HG02938 (cell line): ENCODE measurements around the gene IFIT5.
A peak's percentile ranks its signal among the peaks of the same experiment; 100 is the strongest.
"Not testable (repeated sequence)": the region's sequence is repeated elsewhere in the genome, so short reads cannot be mapped to it uniquely, and the experiment has no call there.

Source experiments
- ATAC-seq: cut with Tn5 transposase; IDR thresholded peaks from one replicate; pipeline ENCODE4 v1.9.1; 2021; ENCODE audit warnings: mild to moderate bottlenecking, moderate library complexity; ENCODE audit not compliant: unreplicated experiment

Gene IFIT5

DNA sequence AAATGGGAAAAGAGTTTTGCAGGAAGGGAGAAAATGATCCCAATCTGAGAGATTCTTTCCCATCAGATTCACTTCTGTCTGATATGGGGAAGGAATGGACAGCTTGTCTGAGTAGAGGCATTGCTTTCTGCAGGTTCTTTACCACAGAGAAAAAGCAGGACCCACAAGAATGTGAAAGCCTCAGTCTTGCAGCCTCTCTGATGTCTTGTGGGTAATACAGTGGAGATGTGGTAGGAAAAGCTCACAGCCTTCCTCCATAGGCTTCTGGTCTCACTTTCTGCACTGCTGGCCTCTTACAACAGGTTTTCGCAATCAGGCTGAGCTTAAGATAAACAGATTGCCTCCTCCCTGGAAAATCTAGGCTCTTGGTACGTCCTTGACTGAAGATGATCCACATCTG, 21.4 kb upstream of the IFIT5 start:
- ATAC-seq: no peak

DNA sequence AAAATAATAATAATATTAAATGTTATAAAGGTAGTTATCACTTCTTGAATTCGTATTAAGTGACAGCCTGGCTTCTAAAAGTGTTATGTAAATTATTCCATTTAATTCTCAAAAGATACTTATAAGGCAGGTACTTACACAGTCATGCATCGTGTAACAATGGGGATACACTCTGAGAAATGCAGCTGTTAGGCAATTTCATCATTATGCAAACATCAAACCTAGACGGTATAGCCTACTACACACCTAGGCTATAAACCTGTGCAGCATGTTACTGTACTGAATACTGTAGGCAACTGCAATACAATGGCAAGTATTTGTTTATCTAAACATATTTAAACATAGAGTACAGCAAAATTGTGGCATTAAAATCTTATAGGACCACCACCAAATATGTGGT, 20.5 kb upstream of the IFIT5 start:
- no peak for ATAC-seq

DNA sequence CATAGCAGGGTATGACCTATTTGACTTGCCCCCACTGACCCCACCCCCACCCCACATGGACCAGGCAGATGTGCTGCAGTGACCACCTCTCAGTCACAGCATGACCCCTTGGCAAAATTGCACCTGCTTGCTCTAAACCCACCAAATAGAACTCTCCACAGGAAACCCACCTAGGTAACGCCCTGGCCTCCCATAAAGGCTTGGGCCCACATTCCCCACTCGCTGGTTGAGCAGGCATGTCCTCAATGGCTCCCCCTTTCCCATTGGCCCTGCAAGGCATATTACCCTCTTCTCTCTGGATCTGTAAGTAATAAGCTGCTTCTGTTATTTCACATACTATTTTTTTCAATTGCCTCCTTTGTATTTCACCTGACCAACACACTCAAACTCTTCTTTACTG, 19.2 kb upstream of the IFIT5 start:
- no peak for ATAC-seq

DNA sequence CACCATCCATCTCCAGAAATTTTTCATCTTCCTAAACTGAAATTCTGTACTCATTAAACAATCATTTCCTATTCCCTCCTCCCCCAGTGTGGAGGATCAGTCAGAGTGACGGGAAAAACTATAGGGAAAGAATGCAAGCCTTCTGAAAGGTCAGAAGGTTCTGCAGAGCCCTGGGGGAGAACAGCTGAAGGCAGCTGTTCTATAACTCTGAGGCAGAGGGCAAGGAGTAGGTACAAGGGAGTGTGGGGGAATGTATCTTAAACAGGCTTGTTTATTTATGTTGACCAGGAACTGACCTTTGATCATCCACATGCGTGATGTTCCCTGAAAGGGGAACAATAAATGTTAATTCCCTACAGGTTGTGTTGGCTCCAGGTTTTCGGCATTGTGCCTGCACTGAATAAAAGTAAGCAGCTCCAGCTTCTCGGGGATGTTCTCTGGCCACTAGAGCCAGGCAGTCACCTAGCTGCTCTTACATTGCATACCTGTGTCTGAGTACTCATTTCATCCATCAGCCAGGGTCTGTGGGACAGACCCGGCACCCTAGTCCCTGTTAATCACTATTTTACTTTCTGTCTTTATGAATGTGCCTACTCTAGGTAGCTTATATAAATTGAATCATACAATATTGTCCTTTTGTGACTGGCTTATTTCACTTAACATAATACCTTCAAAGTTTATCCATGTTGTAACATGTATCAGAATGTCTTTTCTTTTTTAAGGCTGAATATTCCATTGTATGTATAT, 16.2 kb upstream of the IFIT5 start:
- no peak for ATAC-seq

DNA sequence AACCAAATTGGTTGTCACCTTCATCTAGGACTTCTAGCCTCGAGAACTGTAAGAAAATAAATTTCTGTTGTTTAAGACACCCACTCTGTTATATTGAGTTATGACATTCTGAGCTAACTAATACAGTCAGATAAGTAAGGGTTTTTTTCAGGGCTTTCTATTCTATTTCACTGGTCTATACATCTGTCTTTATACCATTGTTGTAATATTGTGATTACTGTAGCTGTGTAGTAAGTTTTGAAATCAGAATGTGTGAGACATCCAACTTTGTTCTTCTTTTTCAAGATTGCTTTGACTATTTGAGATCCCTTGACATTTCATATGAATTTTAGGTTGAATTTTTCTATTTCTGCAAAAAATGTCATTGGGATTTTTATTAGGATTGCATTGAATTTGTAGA, 14.4 kb upstream of the IFIT5 start:
- no peak for ATAC-seq

DNA sequence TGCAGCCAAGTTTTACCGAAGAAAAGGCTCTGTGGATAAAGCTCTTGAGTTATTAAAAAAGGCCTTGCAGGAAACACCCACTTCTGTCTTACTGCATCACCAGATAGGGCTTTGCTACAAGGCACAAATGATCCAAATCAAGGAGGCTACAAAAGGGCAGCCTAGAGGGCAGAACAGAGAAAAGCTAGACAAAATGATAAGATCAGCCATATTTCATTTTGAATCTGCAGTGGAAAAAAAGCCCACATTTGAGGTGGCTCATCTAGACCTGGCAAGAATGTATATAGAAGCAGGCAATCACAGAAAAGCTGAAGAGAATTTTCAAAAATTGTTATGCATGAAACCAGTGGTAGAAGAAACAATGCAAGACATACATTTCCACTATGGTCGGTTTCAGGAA, 11.3 kb upstream of the IFIT5 start:
- ATAC-seq: no peak

DNA sequence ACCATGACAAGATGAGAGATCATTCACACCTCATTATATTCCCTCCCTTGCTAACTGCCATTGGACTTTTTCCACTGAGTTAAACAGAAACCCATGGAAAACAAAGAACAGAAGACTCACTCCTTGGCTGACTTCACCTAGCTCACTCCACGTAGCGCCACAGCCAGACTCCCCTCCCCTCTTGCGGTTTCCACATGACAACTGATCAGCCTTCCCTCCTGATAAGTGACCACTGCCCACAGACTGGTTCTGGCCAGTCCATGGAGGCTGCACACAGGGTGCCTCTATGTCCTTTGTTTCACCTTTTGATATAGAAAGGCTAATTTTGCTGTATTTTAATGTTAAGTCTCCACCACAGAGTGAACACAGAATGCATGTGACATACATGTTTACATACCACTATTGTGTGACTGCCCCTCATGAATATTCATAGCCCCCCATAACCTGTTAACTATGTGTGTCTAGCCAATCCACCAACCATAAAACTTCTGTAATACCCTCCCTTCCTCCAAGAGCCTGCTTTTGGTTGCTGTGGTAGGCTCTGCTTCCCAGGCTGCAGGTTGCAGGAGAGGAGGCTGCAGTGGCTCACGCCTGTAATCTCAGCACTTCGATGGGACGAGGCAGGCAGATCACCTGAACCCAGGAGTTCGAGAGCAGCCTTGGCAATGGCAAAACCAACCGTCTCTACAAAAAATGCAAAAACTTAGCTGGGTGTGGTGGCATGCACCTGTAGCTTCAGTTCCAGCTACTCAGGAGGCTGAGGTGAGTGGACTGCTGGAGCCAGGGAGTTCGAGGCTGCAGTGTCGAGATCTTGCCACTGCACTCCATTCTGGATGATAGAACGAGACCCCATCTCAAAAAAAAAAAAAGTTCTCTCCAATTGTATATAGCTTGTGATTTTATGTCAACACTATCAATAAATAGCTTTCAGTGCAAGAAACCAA, 10.0 kb upstream of the IFIT5 start:
- no peak for ATAC-seq

DNA sequence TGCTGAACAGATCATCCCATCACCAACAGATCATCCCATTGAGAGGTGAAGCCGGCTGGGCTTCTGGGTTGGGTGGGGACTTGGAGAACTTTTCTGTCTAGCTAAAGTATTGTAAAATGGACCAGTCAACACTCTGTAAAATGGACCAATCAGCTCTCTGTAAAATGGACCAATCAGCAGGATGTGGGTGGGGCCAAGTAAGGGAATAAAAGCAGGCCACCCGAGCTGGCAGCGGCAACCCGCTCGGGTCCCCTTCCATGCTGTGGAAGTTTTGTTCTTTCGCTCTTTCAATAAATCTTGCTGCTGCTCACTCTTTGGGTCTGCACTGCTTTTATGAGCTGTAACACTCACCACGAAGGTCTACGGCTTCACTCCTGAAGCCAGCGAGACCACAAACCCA, 8.2 kb upstream of the IFIT5 start:
- ATAC-seq: not testable (repeated sequence)

DNA sequence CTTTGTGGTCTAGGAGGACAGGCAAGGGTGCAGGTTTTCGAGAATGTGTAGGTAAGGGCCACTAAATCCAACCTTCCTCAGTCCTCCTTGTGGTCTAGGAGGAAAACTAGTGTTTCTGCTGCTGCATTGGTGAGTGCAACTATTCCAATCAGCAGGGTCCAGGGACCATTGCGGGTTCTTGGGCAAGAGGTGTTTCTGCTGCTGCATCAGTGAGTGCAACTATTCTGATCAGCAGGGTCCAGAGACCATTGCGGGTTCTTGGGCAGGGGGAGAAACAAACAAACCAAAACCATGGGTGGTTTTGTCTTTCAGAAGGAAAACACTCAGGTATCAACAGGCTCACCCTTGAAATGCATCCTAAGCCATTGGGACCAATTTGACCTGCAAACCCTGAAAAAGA, 6.6 kb upstream of the IFIT5 start:
- ATAC-seq: not testable (repeated sequence)

DNA sequence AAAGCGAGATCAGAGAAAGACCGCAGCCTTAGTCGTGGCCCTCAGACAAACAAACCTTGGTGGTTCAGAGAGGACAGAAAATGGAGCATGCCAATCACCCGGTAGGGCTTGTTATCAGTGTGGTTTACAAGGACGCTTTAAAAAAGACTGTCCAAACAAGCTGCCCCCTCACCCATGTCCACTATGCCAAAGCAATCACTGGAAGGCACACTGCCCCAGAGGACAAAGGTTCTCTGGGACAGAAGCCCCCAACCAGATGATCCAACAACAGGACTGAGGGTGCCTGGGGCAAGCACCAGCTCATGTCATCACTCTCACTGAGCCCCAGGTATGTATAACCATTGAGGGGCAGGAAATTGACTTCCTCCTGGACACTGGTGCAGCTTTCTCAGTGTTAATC, 5.1 kb upstream of the IFIT5 start:
- ATAC-seq: not testable (repeated sequence)

DNA sequence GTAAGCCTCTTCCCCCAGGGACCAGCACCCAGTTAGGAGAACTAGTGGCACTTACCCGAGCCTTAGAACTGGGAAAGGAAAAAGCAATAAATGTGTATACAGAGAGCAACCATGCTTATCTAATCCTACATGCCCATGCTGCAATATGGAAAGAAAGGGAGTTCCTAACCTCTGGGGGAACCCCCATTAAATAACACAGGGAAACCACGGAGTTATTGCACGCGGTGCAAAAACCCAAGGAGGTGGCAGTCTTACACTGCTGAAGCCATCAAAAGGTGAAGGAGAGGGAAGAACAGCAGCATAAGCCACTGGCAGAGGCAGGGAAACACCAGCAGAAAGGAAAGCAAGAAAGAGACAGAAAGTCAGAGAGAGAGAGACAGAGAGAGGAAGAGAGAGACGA, 3.8 kb upstream of the IFIT5 start:
- ATAC-seq: not testable (repeated sequence)

DNA sequence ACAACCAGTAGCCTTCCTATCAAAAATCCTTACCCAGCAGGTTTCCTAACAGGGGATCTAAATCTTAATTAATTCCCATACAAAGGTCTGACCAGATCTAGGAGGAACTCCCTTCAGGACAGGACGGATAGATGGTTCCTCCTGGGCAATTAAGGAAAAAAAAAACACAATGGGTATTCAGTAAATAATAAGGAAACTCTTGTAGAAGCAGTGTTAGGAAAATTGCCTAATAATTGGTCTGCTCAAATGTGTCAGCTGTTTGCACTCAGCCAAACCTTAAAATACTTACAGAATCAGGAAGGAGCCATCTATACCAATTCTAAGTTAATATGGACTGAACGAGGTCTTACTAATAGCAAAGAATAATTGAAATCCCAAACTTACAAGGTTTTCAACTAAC, 3.2 kb upstream of the IFIT5 start:
- not testable (repeated sequence) for ATAC-seq

DNA sequence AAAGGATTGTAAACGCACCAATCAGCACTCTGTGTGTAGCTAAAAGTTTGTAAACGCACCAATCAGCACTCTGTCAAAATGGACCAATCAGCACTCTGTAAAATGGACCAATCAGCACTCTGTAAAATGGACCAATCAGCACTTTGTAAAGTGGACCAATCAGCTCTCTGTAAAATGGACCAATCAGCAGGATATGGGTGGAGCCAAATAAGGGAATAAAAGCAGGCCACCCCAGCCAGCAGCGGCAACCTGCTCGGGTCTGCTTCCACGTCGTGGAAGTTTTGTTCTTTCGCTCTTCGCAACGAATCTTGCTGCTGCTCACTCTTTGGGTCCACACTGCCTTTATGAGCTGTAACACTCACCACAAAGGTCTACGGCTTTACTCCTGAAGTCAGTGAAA, 2.1 kb upstream of the IFIT5 start:
- not testable (repeated sequence) for ATAC-seq

DNA sequence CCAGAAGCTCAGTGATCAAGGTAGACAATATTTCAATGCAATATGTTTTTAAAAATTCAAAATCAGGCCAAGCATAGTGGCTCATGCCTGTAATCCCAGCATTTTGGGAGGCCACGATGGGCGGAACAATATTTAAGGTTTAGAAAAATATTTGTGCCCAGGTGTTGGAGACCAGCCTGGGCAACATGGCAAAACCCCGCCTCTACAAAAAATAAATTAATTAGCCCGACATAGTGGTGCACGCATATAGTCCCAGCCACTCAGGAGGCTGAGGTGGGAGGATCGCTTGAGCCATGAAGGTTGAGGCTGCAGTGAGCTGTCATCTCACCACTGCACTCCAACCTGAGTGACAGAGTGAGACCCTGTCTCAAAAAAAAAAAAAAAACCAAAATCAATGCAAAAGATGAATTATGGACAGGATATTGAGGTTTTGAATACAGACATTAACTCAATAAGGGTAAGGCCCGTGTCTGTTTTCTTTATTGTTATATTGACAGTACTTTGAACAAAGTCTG, 913 bp upstream of the IFIT5 start:
- no peak for ATAC-seq

DNA sequence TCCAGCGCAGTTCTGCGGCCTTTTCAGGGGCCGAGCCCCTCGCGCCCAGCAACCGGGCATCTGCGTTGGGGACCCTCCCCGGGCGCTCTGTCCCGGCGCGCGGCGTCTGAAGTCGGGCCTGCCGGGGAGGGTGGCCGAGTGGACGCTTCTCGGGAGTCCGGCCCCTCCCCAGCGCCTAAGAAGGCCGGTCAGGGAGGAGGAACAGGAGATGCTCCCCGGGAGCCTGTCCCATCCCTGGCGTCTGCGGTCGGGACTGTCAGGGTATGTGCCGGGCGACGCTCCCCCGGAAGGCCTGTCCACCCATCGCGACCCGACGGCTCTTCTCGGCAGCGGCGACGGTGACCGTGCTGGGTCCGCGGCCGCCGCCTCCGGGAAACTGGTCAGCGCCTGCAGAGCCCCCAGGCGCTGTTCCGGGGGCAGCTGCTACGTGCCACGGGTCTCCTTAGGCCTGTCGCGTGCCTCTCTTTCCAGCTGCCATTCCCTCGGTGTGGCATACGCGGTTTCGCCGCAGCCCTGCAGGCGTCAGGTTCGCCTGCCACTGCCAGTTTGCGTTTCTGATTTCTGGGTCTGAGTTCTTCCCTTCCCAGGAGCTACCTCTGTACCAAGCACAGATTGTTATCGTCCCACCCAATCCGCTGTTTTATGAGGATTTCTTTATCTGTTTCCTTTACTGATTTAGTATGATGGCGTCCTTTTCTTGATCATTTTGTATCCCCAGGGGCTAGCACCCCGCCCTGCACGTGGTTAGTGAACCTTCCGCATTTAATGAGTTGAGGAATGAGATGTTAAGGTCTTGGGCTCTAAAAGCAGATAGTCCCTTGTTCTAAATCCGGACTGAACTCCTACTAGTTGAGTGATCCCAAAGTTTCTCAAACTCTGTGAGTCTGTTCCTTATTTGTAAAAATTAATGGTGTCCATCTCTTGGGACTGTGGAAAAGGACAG, 782 bp downstream of the IFIT5 start:
- ATAC-seq: peak; percentile 34

DNA sequence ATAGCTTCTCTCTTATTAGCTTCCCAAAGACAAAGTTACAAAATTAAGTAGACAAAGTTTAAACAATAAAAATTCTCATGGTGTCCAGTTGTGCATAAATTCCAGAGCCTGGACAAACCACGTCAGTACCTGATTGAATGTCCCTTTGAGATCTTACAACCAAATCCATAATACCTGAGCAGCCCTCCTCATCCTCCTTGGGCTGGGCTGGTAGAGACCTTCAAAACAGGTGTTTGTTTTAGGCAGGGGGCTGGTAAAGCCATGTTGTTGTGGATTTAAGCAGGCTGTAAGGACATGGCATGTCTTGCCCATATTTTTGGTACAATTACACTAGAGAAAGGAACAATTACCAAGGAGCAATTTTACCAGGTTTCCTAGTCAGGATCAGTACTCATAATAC, 2.1 kb downstream of the IFIT5 start:
- ATAC-seq: no peak

DNA sequence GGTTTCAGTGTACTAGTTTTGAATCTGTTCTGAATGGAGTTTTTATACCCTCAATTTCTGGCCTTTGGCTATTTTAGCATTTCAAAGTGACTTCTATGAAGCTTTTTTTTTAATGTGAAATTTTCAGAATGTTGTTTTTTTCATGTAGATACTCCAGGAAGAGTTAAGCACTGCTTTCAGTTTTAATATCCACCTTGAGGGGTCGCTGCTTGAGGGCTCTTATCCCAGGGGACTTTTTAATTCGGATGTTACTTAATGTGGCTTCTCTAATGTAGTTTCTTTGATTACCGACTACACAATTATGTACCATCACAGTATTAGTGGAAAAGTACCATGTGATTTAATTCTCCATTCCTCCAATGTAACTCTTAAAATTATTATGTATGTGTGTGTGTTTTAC, 5.2 kb downstream of the IFIT5 start:
- ATAC-seq: no peak

DNA sequence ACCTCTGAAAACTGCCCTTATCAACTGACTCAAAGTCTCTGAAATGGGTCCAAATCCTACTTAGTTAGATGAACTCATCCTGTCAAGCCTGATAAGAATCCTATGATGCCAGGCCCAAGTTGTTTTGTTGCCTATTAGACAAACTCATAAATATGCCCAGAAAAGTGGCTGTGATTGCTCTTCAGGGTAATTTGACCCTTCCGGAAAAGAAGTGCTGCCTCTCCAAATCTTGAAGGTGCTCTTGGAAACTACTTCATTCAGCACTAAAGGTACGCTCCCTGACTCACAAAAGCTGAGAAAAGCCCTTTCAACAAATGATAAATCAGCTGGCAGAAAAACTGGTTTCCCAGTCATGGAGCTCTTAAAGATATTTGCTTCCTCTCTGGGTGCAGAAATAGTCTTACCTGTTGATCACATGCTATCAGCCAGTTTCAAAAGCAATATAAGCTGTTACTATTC, 6.7 kb downstream of the IFIT5 start:
- no peak for ATAC-seq

DNA sequence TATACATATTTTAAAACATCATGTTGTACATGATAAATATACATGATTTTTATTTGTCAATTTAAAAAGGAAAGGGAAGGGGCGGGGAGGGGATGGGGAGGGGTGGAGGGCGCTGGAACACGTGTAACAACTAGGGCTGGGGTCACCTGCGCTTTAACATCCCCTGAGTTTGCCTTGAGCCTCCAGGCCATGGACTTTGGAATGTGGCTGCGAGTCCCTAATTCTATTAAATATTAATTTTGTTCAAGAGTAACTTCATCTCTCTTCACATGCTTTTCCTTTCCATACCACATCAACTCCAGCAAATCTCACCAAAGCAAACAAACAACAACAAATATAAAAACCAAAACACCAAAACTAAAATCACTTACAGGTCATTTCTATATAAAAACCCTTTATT, 10.6 kb downstream of the IFIT5 start:
- ATAC-seq: no peak

DNA sequence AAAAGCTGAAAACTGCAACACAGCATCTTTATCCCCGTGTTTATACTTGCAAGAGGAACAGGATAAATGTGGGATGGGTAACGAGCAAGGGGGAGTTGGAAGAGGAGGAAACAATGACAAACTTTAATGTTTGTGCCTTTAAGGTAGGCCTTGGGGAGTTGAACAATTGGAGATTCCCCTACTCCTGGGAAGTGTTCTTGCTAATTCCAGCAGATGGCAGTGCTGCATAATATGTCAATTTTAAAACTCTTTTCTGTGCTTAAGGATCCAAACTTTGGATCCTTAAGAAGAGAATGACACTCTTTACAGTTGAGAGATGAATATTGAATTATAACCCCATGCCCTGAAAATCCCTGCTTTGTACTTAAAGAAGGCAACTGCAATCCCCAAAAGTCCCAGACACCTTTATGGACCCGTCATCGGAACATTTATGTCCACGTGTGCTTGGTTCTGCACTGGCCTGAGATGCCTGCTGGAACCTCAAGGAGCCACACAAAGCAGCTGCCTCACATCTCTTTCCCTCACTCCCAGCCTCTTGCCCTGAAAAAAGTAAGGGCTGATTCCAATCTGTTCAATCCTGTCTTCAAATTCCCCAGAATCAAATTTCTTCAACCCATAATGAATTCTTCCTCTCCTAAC, 12.0 kb downstream of the IFIT5 start:
- no peak for ATAC-seq
